GM19035 (cell line): ENCODE measurements around the gene APCDD1L.

Experiments used
- ATAC-seq: cut with Tn5 transposase; IDR thresholded peaks from one replicate; pipeline ENCODE4 v1.9.1; 2021; ENCODE audit not compliant: unreplicated experiment

Gene APCDD1L

DNA sequence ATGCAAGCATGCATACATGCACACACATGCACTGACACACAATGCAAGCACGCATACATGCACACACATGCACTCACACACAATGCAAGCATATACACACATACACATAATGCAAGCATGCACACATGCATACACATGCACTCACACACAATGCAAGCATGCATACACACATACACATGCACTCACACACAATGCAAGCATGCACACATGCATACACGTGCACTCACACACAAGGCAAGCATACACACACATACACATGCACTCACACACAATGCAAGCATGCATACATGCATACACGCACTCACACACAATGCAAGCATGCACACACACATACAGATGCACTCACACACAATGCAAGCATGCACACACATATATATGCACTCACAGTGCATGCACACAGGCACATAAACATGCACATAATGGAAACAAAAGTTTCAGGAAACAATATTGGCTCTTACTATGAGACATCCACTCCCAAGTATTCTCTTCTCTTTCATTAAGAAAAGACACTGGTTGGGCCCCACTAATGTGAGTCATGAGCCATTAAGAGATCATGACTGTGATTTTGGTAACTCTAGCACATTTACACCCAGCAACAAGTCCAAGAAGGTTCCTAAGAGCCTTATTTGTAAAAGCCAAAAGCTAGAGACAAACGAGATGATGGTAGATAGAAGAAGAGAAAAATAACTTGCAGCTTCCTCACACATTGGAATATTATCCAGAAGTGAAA is 22.2 kb downstream of the APCDD1L start:
- ATAC-seq: no peak

- no peak for ATAC-seq
These were observed 23.0 kb downstream of the APCDD1L start for GRCh38 chr20:58492074-58492718.

DNA sequence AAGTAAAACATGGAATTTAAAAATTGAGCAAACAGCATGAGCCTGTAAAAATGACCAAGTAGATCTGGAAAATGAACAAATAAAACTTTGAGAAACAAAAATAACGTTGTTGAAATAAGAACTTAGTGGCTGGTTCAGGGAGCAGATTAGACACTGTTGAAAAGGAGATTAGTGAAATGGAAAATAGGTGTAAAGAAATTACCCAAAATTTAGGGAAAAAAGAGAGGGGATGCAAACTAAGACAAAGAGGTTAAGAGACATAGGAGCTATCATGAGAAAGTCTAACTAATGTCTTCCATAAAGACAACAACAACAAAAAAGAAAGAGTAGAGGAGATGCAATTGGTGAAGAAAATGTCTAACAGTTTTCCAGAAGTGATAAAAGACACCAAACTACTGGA is 29.0 kb downstream of the APCDD1L start:
- no peak for ATAC-seq

- ATAC-seq: no peak
These were observed 29.8 kb downstream of the APCDD1L start for GRCh38 chr20:58485393-58485792.

DNA sequence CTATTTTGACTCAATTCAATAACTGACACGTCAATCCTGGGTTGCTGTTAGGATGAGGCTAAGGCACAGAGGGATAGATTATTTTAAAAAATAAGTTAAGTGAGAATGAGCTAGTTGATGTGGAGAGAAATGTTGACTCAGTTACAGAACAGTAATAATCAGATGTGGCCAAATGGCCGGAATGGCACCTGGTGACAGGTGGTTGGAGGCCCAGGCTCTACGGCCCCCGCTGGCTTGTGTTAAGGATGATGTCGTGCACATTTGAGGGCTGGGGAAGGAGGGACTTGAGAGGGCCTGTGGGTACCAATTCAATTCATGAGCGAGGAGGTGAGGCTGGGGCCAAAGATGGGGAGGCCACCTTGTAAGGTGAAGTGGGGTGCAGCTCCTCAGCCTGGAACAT is 31.7 kb downstream of the APCDD1L start:
- no peak for ATAC-seq

- no peak for ATAC-seq
These were observed 32.1 kb downstream of the APCDD1L start for GRCh38 chr20:58483051-58483450.

DNA sequence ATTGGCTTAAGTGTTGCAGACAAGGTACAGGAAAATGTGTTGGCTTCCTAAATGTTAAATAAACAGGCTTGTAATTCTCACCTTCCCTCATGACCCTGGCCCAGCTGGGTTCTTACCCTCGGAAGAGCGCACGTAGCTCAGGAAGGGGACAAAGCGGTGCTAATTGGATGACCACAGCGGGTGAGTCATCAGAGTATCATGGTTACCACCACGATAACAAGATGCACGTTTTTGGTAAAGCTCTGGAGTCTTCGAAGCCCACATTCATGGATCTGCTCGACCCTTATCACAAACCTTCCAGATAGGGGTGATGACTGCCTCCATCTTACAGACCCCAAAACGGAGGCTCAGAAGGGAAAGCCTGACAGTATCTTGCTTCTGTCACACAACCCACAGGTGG is 32.8 kb downstream of the APCDD1L start:
- ATAC-seq: no peak

DNA sequence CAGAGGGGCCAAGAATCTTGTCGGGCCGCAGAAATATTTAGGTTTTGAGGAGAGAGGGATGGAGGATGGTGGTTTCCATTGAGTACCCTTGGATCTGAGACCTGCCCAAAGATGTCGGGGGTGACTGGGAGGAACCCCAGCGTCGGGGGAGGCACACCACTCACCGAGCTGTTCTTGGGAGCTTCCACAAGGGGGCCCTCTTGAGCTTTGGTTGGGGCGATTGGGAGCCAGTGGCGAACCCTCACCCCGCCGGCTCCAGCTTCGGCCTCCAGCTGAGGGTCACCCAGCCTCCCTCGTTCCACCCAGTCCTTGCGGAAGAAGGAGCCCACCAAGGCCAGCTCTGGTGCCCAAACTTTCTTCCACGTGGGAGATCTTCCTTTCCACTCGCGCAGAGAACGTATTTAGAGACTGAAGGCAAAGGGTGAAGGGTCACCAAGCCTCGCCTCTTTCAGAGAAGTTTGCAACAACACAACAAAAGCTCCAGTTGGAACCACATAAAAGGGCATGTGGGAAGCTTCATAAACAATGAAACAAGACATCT is 33.6 kb downstream of the APCDD1L start:
- no peak for ATAC-seq

DNA sequence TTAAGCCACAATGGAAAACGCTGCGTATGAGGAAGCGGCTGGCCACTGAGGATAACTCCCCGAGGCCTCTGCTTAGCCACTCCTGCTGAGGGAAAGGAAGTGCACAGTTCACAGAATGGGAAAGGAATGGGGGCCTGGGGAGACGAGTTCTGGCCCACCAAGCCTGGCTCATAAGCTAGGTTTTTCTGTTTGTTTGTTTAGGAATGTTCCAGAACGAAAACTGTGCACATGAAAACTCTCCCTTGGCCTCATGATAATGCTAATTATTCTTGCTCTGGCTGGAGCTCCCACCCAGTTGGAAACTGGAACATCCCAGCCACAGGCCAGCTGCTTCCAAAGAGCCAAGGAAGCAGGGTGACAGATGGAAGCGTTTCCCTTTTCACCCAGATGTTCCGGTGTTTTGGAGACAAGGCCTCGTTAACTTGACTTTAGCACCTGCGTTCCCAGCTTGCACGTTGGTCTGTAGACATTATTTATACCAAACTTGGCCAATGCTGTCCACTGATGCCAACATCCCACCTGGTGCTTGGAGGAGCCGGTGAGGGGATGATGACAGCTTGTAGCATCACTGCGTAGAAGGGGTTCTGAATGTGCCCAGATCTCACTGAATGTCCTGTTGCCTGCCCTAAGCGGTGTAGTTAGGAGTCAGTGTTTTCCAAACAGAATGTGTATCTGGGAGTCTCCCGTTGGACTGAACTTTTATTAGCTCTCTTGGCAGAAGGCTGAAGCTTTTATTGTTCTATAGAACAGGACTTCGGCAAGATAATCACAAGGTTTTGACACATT is 34.5 kb downstream of the APCDD1L start:
- no peak for ATAC-seq

GRCh38 chr20:58479726-58480440 is 35.3 kb downstream of the APCDD1L start:
- ATAC-seq: no peak

DNA sequence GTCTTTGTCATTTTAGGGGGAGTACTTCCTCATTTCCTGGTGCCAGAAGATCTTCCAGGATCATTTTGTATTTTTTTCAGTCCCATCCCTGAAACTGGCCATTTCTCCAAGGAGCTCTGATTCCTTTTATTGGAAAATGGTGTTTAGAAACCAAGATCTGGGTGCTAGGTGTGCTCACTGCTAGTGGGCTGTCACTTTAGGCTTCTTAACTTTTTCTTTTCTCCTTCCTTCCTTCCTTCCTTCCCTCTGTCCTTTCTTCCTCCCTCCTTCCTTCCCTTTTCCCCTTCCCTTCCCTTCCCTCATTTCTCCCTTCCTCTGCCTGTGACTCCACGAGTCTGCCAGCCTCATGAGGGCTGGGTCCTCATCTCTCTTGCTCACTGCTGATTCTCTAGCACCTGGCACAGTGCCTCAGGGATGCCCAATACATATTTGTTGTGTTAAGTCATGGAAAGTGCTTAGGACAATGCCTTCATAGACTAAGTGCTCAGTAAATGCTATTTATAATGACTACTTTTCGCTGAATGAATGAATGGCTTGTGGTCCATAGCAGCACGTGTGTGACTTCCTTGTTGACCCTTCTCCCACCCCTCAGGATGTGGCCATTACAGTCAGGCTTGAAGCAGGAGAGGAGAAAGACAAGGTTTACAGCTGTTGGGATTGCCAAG is 36.9 kb downstream of the APCDD1L start:
- ATAC-seq: no peak

DNA sequence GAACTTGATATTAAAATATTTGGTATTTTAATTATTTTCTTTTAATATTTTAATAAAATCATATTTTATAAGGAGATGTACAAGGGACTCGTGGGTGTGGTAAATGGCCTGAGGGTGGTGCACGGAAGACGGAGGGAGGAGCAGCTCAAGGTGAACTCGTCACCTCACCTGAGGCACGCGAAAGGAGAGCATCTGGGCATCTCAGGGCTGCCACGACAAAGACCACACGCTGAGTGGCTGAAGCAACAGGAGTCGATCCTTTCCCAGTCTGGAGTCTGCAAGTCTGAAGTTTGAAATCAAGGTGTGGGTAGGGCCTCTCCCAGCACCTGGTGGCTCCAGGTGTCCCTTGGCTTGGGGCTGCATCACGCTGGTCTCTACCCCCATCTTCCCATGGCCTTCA is 39.7 kb downstream of the APCDD1L start:
- no peak for ATAC-seq

GRCh38 chr20:58473453-58474425 is 41.5 kb downstream of the APCDD1L start:
- ATAC-seq: no peak

DNA sequence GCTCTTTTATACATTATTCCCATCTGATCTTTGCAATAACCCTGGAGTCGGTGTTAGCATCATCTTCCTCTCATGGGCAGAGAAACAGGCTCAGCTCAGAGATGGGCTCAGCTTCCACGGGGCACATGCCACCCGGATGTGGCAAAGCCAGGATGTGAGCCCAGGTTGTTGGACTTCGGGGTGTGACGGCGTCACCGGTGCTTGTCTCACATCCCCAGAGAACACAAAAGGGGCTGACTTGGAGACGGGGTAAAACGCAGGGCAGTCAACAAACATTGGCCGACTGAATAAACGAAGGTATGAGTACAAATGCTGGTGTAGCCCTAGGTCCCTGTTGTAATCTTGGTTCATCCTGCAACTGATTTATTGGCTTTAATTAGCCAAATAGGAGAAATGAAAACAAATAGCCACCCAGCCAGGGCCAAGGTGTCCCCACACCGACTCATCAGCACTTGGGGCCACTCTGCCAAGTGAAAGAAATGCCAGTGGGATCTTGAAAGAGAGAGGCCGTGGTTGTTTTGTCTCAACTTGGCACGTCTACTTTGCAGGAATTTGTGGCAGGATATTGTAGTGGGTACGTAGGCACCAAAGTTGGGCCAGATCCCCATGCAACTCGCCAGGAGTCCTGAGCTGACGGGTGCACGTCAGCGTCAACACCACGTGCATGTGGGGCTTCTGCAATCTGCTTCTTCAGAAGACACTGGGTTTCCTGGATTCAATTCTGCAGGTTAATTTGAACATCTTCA is 42.8 kb downstream of the APCDD1L start:
- ATAC-seq: no peak

DNA sequence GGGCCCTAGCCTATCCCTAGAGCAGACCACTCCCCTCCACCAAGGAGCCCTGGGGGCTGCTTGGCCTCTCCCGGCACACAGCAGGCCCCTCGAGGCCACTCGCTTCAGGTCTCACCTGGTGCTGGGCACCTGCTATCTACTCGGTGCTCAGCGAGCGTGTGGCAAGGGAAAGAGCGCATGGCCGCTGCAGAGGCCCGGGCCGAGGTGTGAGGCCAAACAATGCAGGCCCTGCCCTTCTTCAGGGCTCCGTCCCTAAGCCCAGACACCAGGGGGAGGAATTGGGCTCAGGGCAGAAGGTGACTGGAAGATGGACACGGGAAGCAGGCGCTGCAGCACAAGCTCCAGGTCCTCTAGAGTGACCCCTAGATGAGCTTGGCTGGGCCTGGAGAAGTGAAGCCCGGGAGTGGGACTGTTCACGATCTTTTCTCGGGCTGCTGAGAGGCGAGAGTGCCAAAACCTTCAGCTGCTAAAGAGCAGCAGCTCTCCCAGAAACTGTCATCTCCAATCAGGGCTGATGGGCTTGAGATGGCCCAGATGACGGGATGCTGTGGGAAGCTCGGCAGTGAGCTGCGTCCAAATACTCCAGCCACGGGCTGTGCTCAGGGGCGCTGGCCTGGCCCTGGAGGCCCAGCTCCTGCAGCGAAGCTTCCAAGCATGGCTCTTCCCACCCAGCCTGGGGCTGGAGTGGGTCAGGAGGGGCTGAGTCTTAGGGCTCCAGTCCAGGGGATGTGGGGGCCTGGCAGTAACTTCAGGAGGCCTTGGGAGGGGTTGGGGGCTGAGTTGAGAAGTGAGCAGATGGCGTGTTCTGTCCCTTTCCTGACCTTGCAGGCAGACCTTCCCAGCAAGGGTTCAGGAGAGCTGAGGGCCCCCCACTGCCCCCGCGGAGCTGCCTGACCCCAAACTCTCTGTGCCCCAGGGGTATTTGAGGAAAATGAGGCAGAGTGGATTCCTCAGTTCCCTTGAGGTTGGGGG is 43.7 kb downstream of the APCDD1L start:
- no peak for ATAC-seq

DNA sequence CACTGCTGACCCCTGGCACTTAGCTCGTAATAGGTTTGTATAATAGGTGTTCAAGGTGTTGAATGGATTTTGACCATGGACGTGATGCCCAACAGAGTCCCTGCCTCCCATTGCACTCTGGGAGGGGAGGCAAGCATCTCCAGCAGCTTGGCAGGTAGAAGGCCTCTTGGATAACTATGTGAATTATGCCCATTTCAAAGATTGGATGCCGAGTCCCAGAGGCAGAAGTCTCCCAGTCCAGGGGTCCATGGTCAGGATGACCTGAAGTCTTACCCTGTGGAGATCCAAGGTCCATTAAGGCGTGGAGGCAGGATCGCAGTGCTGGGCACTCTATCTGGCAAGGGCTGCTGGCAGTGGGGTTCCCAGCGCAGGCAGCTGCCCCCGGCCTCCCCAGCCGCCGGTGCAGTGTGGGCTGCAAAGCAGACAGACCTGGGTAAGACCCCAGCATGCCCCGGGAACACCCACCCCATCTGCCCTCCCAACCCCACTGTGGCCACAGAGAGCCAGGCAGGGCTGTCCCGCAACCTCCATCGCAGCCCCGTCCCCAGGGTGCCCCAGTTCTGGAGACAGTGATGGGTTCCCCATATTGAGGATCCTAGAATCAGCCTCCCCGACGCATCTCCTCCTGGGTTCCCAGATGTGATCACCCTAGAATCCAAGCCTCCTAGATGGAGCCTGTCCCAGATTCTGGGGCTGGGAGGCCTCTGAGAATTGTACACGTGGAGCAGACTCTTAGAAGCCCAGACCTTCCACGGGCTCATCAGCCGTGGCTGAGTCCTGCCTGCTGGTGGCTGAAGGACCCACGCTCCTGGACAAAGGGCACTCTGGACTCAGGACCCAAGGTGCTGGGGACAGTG is 44.6 kb downstream of the APCDD1L start:
- no peak for ATAC-seq

DNA sequence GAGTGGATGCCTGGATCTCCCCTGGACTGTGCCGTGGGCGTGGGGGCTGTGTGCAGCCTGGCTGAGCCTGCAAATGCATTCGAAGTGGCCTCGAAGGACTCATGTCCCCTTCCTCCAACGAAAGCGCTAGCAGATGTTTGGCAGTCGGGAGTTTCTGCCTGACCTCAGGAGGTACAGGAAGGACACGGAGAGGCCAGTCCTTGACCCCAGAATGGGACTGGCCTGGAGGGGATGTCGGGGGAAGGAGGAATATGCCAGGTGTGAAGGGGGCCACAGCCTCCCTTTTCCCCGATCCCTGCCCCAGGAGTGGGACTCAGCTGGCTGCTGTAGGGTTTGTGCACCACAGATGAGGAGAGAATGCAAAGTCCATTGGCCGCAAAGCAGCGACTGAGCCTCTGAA is 45.6 kb downstream of the APCDD1L start:
- ATAC-seq: no peak
